GM19463 (cell line): ENCODE results near the gene HIPK1.
"Not testable (repeated sequence)": the region's sequence is repeated elsewhere in the genome, so short reads cannot be mapped to it uniquely, and the experiment has no call there.

Source experiments
- ATAC-seq: cut with Tn5 transposase; IDR thresholded peaks from one replicate; pipeline ENCODE4 v1.9.1; 2021; ENCODE audit warnings: mild to moderate bottlenecking, moderate library complexity; ENCODE audit not compliant: unreplicated experiment

HIPK1 gene

GRCh38 chr1:113943028-113943811 is 14.1 kb downstream of the HIPK1 start:
- ATAC-seq: no peak

- no peak for ATAC-seq
Measured at GRCh38 chr1:113945329-113945728, 16.2 kb downstream of the HIPK1 start.

- no peak for ATAC-seq
Measured at GRCh38 chr1:113946112-113946511, 17.0 kb downstream of the HIPK1 start.

- no peak for ATAC-seq
Measured at GRCh38 chr1:113946678-113947387, 17.7 kb downstream of the HIPK1 start.

GRCh38 chr1:113947388-113948107 is 18.4 kb downstream of the HIPK1 start:
- ATAC-seq: no peak

GRCh38 chr1:113948151-113948550 is 19.0 kb downstream of the HIPK1 start:
- ATAC-seq: not testable (repeated sequence)

- no peak for ATAC-seq
Measured at GRCh38 chr1:113949007-113949406, 19.9 kb downstream of the HIPK1 start.

- no peak for ATAC-seq
Measured at GRCh38 chr1:113950908-113951307, 21.8 kb downstream of the HIPK1 start.

- no peak for ATAC-seq
Measured at GRCh38 chr1:113951719-113952118, 22.6 kb downstream of the HIPK1 start.

GRCh38 chr1:113957984-113958383 is 28.9 kb downstream of the HIPK1 start:
- ATAC-seq: no peak

- ATAC-seq: no peak
Measured at GRCh38 chr1:113958691-113959090, 29.6 kb downstream of the HIPK1 start.

- ATAC-seq: no peak
Measured at GRCh38 chr1:113963281-113963906, 34.3 kb downstream of the HIPK1 start.

GRCh38 chr1:113965703-113966412 is 36.7 kb downstream of the HIPK1 start:
- ATAC-seq: no peak

GRCh38 chr1:113972954-113973353 is 43.8 kb downstream of the HIPK1 start:
- no peak for ATAC-seq

GRCh38 chr1:113975211-113975895 is 46.2 kb downstream of the HIPK1 start:
- ATAC-seq: no peak

- no peak for ATAC-seq
Measured at GRCh38 chr1:113976609-113977278, 47.6 kb downstream of the HIPK1 start.

GRCh38 chr1:113977906-113978305 is 48.8 kb downstream of the HIPK1 start:
- ATAC-seq: no peak

- no peak for ATAC-seq
Measured at GRCh38 chr1:113978863-113979702, 50.0 kb downstream of the HIPK1 start, which contains the start of gene OLFML3. Gene OLFML3, plus strand, starts transcription at chr1:113979474. Its CDS starts 43 bp downstream, at chr1:113979517.
